ENCODE measurements around the gene COL4A2.

Gene COL4A2

DNA sequence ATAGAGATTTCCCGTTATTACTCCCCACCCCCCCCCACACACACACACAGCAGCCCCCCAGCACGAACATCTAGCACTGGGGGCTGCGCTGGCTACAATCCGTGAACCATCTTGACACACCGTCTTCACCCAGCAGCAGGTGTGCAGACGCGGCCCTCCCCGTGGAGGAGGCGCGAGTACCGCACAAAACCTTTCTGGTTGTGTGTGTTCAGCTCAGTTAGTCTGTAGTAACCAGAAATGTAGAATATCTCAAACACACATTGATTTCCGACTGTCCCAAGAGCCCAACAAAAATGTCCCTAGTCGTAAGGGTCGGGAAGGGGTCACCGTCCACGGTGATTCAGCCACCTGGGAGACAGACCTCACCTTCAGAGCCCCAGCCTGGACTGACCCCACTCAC, 131.7 kb downstream of the COL4A2 start:
- no peak overlapping the region for H3K4me3 ChIP-seq (ENCODE audit: control insufficient read depth, low read depth, low read length)
- no peak for TF ChIP-seq CTCF (IDR thresholded peaks at IDR 0.05; ENCODE audit: control insufficient read depth, insufficient read depth, low read depth, low read length, missing control alignments)
- DNase-seq (ENCODE audit: low read depth), result no peak

GRCh38 chr13:110440946-110441731, 134.1 kb downstream of the COL4A2 start:
- no peak overlapping the region for H3K4me3 ChIP-seq (ENCODE audit: control insufficient read depth, low read depth, low read length)
- DNase-seq (ENCODE audit: low read depth), result no peak
- no peak for TF ChIP-seq CTCF (IDR thresholded peaks at IDR 0.05; ENCODE audit: control insufficient read depth, insufficient read depth, low read depth, low read length, missing control alignments)

DNA sequence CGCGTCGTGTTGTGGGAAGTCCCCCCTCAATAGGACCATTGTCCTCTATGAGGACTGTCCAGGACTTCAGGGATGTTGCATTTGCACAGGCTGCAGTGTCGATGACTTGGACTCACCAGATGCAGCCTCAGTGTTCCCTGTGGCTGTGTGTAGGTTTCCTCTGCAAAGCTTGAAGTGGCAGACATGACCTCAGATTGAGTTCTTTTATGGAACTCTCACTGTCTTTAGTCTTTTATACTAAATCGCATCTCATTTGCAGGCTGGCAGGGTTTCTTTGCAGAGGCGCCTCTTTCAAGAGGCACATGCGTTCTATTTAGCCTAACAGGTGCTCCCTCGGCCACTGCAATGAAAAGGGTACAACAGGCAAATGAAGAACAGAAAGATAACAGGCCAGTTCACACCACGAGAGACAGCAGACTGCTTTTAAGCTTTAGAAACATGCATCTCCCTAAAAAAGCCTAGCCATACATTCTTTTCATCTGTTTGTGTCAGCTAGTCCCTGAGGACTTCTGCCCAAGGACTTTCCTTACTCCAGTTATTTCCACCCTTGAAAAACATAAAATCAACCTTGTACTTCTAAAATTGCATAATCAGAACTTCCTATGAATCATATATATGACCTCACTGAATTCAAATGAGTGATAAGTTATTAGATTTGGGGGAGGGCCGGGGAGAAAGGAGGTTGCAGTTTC, 136.0 kb downstream of the COL4A2 start:
- DNase-seq (ENCODE audit: low read depth), result no peak
- H3K4me3 ChIP-seq (ENCODE audit: control insufficient read depth, low read depth, low read length), result no peak overlapping the region
- TF ChIP-seq CTCF (IDR thresholded peaks at IDR 0.05; ENCODE audit: control insufficient read depth, insufficient read depth, low read depth, low read length, missing control alignments), result no peak

DNA sequence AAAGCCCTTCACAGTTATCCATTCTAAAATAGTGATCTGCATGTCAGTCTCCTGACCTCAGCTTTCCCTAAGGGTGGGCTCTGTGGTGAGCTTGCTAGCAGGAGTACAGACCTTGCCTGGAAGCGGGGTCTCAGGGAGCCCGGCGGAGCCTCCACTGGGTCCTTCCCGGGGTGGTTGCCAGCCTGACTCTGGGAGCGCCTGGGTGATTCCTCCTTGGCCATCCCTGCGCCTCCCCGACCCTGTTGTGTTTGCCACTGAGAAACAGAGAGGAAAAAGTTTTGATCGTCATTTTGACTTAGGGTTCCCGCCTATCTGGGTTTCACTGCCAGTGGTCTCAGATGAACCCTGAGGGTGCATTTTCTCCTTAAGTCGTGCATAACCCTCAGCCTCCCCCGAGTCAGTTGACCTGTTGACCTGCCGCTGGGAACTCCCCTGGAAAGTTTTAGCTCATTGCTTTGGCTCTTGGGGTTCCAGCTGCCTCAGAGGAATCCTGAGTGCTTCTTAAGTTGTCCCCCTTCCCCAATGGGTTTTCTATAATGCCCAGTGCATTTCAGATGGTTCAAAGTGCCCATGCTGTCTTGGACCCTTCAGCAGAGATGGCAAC, 136.6 kb downstream of the COL4A2 start:
- H3K4me3 ChIP-seq (ENCODE audit: control insufficient read depth, low read depth, low read length), result no peak overlapping the region
- no peak for TF ChIP-seq CTCF (IDR thresholded peaks at IDR 0.05; ENCODE audit: control insufficient read depth, insufficient read depth, low read depth, low read length, missing control alignments)
- DNase-seq (ENCODE audit: low read depth), result no peak

GRCh38 chr13:110444226-110444653, 137.2 kb downstream of the COL4A2 start:
- no peak overlapping the region for H3K4me3 ChIP-seq (ENCODE audit: control insufficient read depth, low read depth, low read length)
- peak; percentile 65 for TF ChIP-seq CTCF (IDR thresholded peaks at IDR 0.05; ENCODE audit: control insufficient read depth, insufficient read depth, low read depth, low read length, missing control alignments)
- no peak for DNase-seq (ENCODE audit: low read depth)

GRCh38 chr13:110445183-110445582, 138.1 kb downstream of the COL4A2 start:
- TF ChIP-seq CTCF (IDR thresholded peaks at IDR 0.05; ENCODE audit: control insufficient read depth, insufficient read depth, low read depth, low read length, missing control alignments), result no peak
- DNase-seq (ENCODE audit: low read depth), result no peak

More at GRCh38 chr13:110445183-110445582, 138.1 kb downstream of the COL4A2 start:
- H3K4me3 ChIP-seq (ENCODE audit: control insufficient read depth, low read depth, low read length), result no peak overlapping the region

Data from AG09309 (cell line).